ENCODE data around the gene GLYATL2. TPM values are rescaled to one million over a fixed set of nuclear protein-coding genes. Genes with fewer than 3 reads are reported as not detected.

The GLYATL2 gene
- total RNA-seq (2021; ENCODE audit: unreplicated experiment) (not detected), Bru-seq, nascent RNA (not detected), BruChase-seq, experiment 1, labeled RNA remaining after a 6-hour chase (not detected), BruChase-seq, experiment 2, labeled RNA remaining after a 2-hour chase (not detected)
- polyA plus RNA-seq (2012) = not detected in 2 replicates
- long read RNA-seq = 0 reads

- H3K4me3 ChIP-seq (replicated peaks in 1 of 2; ENCODE audit: low read depth in 1 of 2, low read length in 2 of 2) = no peak within 1 kb of the TSS
- no peak within 1 kb of the TSS for H3K27ac ChIP-seq (ENCODE audit: low read depth, low read length)
- intact Hi-C loops (cut with micrococcal nuclease) = no loop called here
- ChIA-PET POLR2A (no interaction called here), RAD21 (ENCODE audit: low non-redundant PET in 1 of 2, low total read pairs in 2 of 2, uncharacterized antibody in 2 of 2, unreplicated experiment in 2 of 2) (no interaction called here), CTCF (no interaction called here)
- no peak within 1 kb of the TSS for H3K9ac ChIP-seq (ENCODE audit: low read length)
- H3K9me2 ChIP-seq (ENCODE audit: insufficient read depth) = no peaks in the 10 kb centered on the region
- H3K4me2 ChIP-seq (ENCODE audit: low read length) = no peak within 1 kb of the TSS
- DNase-seq (ENCODE audit: low read depth, low spot score) (no peak), ATAC-seq (no peak)
- no peaks in the 10 kb centered on the region for H3K4me1 ChIP-seq (ENCODE audit: control insufficient read depth in 1 of 2, insufficient read depth in 2 of 2, low read length in 2 of 2)
- no peaks in the 10 kb centered on the region for H3K36me3 ChIP-seq (ENCODE audit: control insufficient read depth in 1 of 2, insufficient read depth in 2 of 2, low read length in 2 of 2)
- TF ChIP-seq ZBTB33 (IDR thresholded peaks at IDR 0.05; ENCODE audit: extremely low read depth, insufficient replicate concordance, low read length) (no peak), REST (IDR thresholded peaks at IDR 0.05; ENCODE audit: low read depth) (no peak), SP1 (IDR thresholded peaks at IDR 0.05; ENCODE audit: low read depth) (no peak), SIN3A (IDR thresholded peaks at IDR 0.05; ENCODE audit: low read depth) (no peak), POLR2A (IDR thresholded peaks at IDR 0.05; ENCODE audit: borderline replicate concordance, extremely low read depth, insufficient read depth, insufficient read length) (no peak), EZH2 (IDR thresholded peaks at IDR 0.05) (no peak), MAX (IDR thresholded peaks at IDR 0.05) (no peak), RAD21 (IDR thresholded peaks at IDR 0.05; ENCODE audit: low read depth) (no peak), CEBPB (IDR thresholded peaks at IDR 0.05; ENCODE audit: low read depth) (no peak), ZFX (IDR thresholded peaks at IDR 0.05) (no peak), FOSL1 (IDR thresholded peaks at IDR 0.05; ENCODE audit: low read depth) (no peak), CTCF (IDR thresholded peaks at IDR 0.05 in 2 of 3, conservative IDR thresholded peaks at IDR 0.05 in 1 of 3; ENCODE audit: borderline replicate concordance in 1 of 3, insufficient read depth in 1 of 3, low read depth in 2 of 3, low read length in 2 of 3) (no peak), JUND (IDR thresholded peaks at IDR 0.05) (no peak), TCF7L2 (IDR thresholded peaks at IDR 0.05; ENCODE audit: borderline replicate concordance, extremely low read depth, insufficient read depth, insufficient read length) (no peak), EGR1 (IDR thresholded peaks at IDR 0.05; ENCODE audit: low read depth) (no peak), ATF3 (IDR thresholded peaks at IDR 0.05) (no peak), SRF (IDR thresholded peaks at IDR 0.05; ENCODE audit: low read depth) (no peak)
- no peaks in the 10 kb centered on the region for H3K9me3 ChIP-seq (ENCODE audit: control insufficient read depth in 1 of 2, insufficient read depth in 1 of 2, low read depth in 1 of 2, low read length in 2 of 2)
- H4K20me1 ChIP-seq (ENCODE audit: insufficient read depth) = no peaks in the 10 kb centered on the region
- H2AFZ ChIP-seq (ENCODE audit: low read depth, low read length, poor library complexity, severe bottlenecking) = no peak within 1 kb of the TSS
- no TSS peak for BruUV-seq (replicated peaks)
- H3K79me2 ChIP-seq (ENCODE audit: insufficient read depth, low read length) = no peaks in the 10 kb centered on the region
- H3K27me3 ChIP-seq (ENCODE audit: insufficient read depth, low read length) = peaks cover 4% of the 10 kb centered on the region; the same call in 1 of the 2 replicates
Observed at GRCh38 chr11:58844361-58845005, at the start of gene GLYATL2. Gene GLYATL2, minus strand, starts transcription at chr11:58844704. Its CDS starts 5,092 bp downstream, at chr11:58839612.
